HG03280 (cell line): ENCODE results near the gene DRD2.
"Not testable (repeated sequence)": the region's sequence is repeated elsewhere in the genome, so short reads cannot be mapped to it uniquely, and the experiment has no call there.

Experiments
- ATAC-seq: cut with Tn5 transposase; IDR thresholded peaks from one replicate; pipeline ENCODE4 v1.9.1; 2021; ENCODE audit warnings: mild to moderate bottlenecking, moderate library complexity; ENCODE audit not compliant: unreplicated experiment

The DRD2 gene

DNA sequence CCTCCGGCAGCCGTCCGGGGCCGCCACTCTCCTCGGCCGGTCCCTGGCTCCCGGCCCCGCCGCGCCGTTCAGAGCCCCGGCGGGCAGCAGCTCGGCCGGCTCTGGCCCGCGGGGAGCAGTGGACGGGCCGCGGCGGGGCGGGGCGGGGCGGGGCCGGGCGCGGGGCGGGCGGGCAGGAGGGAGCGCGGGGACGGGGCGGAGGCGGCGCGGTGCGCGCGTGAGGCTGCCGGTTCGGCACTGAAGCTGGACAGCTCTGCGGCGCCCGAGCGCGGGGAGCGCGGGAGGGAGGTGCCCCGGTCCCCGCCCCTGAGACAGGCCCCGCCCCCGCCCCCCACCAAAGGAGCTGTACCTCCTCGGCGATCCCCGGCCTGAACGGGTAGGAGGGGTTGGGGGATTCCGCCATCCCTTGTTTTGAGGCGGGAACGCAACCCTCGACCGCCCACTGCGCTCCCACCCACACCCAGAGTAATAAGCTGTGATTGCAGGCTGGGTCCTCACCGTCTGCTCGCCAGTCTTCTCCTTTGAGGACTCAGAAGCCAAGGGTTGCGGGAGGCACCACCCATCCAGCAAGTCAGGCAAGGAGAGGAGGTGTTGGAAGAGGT is at the start of gene DRD2:
DRD2 (minus strand) TSS at position 239 of the 602 bp plus-strand sequence. CDS start 50,747 bp downstream, outside the sequence.
- ATAC-seq: no peak

DNA sequence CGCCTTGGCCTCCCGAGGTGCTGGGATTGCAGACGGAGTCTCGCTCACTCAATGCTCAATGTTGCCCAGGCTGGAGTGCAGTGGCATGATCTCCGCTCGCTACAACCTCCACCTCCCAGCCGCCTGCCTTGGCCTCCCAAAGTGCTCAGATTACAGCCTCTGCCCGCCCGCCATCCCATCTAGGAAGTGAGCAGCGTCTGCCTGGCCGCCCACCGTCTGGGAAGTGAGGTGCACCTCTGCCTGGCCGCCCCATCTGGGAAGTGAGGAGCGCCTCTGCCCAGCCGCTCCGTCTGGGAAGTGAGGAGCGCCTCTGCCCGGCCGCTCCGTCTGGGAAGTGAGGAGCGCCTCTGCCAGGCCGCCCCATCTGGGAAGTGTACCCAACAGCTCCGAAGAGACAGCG is 48.7 kb upstream of the DRD2 start:
- not testable (repeated sequence) for ATAC-seq

DNA sequence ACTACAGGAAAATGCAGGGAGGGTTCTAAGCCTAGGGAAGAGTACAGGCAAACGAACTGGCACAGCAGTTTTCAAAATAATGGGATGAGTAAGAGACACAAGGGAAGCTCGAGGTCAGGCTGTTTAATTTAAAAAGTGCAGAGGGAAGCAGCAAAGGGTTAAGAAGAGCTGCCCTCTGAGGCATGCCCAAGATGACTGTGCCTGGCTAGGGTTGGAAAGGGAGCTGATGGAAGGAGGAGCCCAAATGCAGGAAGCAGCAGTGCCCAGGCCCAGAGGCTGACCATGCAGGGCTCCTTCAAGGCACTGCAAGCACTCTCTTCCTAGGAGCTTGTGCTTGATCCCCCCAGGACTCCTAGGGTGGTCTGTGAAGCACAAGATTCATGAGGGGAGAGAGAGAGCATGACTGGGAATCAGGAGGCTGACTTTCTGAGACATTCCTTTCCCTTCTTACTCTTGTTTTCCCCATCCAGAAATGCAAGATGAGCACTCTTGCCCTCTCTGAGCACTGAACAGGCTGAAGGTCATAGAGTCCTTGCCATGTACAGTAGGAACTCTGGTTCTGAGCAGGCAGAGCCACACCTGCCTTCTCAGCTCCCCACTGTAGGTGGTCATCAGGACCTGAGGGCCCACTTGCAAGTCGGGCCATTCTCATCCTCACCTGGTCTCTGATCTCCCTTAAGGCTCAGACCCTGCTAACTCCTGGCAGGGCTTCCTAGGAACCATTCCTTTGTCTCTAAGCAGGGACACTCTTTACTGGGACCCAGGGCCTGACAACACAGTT is 46.7 kb upstream of the DRD2 start:
- no peak for ATAC-seq

DNA sequence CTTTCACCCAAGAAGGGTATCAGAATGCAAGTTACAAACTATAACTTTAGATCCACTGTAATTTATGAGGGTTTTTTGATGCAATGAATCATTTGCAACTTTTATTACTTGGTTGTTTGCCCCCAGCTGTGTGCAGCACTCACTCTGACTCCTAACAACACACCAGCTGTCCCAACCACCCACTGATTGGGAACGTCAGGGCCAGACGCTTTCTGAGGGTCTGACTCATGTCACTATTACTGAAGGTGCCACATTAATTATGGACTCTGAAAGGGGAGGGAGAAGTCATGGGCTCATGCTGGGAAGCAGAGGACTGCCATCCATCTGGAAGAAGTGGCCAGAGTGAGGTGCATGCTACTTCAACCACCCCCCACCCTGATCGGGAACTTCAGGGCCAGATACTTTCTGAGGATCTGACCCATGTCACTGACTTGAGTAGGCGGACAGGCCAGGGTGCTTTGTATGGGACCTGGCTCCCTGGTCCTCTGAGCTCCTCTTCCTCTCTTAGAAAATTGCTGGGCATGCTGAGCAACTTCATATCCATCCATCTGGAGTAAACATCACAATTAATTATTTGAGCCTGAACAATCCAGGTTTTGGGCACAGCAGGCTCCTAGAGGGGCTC is 44.9 kb upstream of the DRD2 start:
- ATAC-seq: no peak

DNA sequence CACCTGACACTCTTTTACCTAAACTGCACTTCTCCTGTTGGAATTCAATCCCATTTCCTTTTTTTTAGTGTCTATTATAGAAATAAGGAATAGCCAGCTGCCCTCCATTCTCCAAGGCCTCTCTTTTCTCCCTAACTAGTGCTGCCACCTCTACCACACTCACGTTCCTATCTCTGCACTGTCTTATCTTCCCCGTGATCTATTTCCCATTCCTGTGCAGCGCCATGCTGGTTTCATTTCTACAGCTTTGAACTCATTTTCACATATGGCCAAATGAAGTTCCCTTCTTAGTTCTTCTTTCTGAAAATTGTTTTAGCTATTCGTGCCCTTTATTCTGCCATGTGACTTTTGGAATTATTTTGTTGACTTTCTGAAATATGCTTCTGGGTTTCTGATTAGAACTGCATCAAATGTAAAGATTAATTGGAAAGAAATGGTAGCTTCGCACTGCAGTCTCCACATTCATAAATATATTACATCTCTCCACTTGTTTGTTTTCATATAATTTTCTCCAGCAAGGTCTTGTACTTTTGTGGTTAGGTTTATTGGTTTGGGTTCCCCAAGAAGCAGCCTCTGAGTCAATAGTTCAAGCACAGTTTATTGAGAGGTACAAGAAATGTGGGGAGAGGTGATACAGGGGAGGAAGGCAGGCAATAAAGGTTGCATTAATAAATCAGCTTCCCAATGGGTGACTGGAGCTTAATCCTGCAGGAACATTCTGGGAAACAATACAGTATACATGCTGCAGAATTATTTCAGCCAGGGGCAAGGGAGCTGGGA is 43.7 kb upstream of the DRD2 start:
- no peak for ATAC-seq

DNA sequence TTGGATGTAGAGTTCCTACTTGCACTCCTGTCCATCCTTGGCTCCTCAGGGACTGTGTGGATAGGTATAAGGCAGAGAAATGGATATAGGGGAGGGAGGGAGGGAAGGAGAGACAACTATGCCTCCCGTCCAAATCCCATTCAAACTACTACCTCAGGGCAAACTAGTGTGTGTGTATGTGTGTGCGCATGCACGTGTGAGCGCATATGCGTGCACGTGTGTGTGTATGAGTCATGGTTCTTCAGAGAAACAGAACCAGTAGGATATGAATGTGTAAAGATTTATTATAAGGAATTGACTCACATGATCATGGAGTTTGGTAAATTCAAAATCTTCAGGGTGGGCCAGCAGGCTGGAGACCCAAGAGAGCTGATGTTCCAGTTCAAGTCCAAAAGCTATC is 42.2 kb upstream of the DRD2 start:
- ATAC-seq: no peak

DNA sequence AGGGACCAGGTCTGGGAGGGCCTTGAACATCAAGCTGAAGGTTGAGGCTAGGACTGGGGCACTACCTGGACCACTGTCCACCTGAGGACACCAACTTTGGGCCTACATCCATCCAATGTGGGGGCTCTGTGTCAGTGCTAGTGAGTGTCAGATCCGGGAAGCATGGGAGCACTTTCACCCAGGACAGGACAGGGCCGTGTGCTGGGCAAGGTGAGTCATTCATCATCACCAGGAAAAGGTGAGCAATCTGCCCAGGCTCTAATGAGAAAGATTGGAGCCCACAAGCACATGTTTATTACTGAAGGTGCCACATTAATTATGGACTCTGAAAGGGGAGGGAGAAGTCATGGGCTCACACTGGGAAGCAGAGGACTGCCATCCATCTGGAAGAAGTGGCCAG is 39.7 kb upstream of the DRD2 start:
- ATAC-seq: no peak

DNA sequence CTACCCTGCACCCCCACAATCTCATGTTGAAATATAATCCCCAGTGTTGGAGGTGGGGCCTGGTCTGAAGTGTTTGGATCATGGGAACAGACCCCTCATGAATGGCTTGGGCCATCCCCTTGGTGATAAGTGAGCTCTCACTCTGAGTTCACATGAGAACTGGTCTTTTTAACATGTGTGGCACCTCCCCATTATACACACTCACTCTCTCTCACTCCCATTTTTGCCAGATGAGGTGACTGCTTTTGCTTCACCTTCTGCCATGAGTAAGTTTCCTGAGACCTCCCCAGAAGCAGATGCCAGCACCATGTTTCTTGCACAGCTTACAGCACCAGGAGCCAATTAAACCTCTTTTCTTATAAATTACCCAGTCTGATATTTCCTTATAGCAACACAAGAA is 32.1 kb upstream of the DRD2 start:
- ATAC-seq: no peak

DNA sequence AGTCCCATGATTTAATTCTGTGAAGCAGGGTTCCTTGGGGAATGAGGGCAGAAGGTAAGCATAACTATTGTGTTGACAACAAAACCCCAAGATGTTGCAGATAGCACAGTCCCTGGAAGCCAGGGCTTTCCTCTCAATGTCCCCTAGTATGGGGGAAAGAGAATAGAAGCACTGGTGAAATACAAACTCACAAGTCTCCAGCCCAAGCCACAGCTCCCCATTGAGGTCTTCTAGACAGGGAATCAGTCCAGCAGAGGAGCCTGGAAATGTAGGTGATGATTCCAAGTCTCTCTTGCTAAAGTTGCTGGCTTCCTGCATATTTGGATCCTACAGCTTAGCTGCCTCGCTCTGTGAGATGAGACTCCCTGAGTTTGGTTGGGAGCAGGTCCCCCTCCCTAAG is 31.7 kb upstream of the DRD2 start:
- no peak for ATAC-seq

DNA sequence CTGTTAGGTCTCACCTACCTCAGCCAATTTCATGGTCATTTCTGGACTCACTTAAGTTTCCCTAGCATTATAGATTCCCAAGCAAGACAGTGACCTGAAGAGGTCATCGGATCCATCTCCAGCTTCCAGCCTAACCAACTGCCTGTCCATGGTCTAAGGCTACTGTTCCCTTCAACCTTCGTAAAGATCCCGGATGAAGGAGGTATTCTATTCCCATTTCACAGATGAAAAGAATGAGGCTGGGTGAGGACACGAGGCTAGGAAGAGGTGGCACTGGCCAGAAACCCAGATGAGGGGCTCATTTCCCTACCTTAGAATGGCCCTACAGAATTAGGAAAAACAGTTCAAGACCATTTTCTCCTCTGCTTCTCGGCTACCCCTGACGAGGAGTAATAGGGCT is 31.3 kb upstream of the DRD2 start:
- no peak for ATAC-seq

DNA sequence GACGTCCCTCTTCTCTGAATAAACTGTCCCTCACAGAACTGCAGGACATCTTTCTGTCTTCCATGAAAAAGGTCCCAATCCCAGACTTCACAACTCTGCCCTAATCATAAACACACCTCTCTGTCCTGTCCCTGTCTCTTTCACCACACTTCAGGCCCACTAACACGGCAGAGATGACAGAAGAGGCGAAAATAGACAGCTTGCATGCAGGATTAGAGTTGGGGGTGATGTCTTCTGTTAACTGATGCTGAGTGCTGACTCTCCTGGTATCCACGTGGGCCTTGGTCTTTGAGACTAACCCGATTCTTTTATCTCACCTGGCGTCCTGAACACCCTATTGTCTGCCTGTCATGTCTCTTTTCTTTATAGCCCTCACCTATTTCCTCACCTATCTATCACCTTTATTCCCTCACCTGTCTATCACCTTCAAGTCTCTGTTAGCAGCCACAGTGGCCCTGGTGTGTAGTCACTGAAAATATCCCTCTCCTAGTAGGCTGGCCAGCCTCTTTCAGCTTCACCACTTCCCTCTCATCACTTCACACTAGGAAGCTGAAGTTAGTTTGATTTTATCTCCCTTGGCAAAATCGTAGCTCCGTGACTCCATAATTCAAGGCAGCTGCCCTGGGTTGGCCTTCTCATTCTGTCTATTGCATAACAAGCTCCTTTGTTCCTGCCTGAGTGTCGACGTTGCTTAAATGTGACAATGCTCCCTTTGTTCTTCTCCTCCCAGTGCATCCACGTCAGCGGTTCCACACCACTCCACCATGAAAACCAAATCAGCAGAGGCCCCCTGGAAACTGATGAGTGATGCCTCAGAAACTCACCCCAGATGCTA is 30.6 kb upstream of the DRD2 start:
- ATAC-seq: no peak

DNA sequence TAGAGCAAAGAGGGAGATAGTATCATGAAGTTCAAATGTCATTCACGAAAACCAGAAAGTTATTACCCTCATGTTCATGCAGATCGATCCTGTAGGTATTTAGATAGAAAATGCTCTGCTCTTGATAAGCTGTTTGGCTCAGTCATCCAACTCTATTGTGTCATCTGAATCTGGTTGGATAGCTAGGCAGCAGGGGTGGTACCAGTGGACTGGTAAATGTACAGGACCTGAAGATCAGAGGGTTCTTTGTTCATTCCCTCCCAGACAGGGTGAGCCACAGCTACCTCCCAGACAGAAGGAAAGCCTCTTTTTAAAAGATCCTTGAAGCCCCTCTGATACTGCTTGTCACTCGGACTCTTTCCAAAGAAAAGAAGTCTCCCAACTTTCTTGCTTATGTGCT is 29.8 kb upstream of the DRD2 start:
- ATAC-seq: no peak

DNA sequence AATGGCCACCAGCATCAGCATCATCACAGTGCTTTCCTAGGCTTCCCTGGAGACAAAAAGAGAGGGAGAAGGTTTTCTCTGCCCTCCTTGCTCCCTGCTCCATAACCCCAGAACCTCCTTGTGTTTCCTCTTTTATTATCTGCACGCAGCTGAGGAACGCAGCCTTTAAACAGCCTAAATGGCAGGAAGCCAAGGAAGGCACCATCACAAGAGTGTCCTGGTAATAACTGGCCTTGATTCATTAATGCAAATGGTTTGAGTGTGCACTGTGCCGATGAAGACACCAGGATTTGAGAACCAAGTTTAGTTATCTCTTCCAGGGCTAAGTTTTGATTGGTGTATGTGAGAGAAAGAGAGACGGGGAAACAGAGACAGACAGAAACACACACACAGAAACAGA is 29.4 kb upstream of the DRD2 start:
- no peak for ATAC-seq

DNA sequence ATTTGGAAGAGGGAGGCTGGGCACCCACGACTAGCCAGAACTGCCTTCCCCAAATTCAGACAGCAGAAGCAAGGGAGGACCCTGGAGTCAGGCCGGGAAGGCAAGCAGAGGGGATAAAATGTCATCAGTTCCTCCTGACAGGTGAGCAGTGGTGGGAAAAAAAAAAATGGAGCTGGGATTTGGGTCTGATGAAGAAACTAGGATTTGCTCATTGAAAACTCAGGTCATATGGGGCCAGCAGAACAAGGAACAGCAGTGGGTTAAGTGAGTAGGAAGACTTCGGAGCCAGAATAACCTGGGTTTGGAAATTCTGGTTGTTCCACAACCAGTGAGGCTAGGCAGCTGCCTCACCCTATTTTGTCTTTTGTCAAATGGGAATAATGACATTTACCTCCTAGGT is 28.9 kb upstream of the DRD2 start:
- ATAC-seq: no peak

DNA sequence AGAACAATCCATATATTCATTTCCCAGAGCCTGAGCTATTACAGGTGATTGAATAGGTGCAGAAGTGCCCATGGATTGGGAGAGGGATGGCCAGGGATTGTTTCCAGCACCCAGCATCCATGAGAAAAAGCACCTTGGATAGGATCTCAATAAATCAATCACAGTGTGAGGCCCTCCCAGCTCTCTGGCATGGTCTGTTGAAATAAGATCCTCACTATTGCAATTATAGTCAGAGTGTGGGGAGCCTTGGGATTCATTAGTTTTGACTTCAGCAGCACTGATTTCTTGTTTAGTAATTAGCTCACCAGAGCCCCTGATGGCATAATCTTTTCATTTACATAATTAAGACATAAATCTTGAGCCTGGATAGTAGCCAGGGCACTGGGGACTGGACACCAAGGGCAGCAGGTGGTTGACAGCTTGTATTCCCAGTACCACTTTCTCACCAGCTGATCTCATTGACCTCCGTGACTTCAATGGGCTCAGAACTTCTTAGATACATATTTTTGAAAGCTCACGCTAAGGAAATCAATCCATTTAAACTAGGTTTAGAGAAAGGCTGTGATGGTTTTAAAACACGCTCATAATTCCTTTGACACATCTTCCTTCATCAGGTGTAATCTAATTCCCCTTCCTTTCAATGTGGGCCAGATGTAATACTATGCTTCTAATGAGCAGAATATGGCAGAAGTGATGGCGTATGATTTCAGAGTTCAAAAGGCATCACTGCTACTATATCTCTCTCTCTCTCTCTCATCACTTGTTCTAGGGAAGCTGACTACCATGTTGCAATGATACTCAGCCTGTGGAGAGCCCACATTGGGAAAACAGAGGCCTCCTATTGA is 22.1 kb upstream of the DRD2 start:
- no peak for ATAC-seq

DNA sequence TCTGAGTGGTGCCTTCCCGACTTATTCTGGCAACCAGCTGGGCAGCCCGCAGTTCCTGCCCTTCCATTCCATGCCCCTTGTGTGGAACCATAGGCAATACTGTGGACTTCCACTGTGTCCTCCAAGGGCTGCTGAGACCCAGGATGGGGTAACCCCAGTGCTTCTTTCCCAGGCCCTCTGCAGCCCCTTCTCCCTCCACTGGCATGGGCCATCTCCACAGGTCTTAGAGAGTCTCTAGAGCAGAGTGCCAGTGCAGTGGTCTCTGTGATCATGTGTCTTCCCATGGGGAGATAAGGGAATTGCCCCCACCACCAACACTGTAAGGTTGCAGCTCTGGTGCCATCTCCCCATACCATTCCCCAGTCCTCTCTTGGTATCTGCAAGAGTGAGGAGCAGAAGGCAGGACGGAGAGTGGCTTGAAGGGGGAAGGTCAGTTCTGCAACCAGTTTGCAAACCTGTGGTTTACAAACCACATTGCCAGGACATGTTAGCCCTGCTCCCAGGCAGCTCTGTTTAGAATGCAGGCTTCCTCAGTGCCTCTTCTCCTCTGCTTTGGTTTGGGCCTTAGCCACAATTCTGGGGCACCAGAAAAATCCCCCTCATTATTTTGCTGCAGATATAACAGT is 20.9 kb upstream of the DRD2 start:
- ATAC-seq: no peak

DNA sequence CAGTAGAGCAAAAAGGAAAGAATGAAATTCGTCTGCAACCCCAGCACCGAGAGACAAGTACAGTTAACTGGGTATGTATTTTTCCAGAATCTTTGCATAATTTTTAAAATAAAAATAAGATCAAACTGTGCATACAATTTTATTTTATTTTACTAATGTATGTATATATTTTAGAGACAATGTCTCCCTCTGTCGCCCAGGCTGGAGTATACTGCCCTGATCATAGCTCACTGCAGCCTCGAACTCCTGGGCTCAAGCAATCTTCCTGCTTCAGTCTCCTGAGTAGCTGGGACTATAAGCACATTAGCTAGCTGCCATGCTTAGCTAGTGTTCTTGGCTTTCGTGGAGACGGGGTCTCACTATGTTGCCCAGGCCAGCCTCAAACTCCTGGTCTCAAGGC is 18.8 kb upstream of the DRD2 start:
- ATAC-seq: no peak

DNA sequence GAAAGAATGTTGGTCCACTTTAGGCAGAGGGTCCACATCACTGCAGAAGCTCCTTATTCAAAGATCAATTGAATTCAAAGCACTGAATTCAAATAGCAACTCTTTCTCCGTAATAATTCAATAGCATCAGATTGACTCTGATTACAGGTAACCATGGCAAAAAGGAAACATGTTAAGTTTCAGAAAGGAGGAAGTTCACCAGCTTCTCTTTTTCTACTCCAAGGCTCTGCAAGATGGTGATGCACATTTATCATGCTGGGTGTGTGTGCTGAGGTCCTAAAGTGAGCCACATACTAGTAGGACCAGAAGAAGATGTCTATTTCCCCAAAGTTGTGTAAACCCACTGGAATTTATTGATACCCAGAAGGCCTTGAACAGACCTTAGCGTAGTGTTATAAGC is 18.0 kb upstream of the DRD2 start:
- ATAC-seq: no peak

DNA sequence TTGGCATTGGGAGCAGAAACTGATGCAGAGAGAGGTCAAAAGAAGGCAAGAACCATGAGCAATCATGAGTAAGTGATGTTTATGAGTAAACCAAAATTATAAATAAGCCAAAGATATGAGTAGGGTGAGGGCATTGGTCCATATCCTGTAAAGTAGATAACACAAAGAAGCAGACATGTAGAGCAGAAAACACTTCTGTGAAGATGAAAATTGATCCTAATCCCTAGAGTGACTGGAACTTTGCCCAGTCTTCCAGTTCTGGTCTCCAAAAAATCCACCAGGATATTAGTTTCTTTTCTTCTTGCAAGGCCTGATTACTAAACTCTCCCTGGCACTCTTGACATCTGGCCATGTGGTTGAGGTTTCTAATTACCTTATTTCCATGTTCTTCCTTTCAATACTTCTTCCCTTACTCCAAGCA is 13.7 kb upstream of the DRD2 start:
- no peak for ATAC-seq
